ENCODE data around the gene LRP8. TPM values are rescaled to one million over a fixed set of nuclear protein-coding genes. Genes with fewer than 3 reads are reported as not detected.

Gene LRP8
- total RNA-seq, 2 donors from 2014 or later = 5.7 to 7.2 TPM

DNA sequence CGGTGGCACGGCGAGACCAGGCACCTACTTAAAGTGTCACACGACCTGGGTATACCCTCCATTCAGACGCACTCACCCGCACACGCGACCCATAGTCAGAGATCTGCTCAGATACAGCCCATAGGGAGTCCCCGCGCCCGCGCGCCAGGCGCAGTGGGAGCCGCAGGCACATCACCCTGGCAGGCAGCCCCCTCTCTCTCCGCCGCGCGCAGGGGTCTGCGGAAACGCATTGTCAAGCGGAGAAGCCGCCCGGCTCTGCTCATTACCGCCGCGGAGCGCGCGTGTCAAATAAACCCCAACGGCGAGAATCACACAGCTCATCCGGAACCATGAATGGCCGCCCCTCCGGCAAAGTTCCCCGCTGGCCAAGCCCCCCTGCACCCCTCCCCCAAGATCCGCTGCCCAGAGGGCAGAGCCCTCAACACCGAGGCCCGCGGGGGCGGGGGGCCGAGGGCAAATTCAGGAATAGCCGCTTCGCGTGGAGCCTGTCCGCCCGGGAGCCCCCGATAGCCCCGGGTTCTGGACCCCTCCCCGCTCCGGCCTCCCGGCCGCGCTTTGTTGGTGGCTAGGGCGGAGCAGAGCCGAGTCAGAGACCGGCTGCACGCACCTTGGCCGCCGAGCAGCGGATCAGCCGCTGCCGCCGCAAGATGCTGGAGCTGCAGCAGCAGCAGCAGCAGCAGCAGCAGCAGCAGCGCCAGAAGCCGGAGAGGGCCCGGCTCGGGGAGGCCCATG is 522 bp downstream of the LRP8 start:
- intact Hi-C loops (cut with DNase I) = no loop called here
- DNase-seq (ENCODE audit: low spot score) = peak; percentile 81

DNA sequence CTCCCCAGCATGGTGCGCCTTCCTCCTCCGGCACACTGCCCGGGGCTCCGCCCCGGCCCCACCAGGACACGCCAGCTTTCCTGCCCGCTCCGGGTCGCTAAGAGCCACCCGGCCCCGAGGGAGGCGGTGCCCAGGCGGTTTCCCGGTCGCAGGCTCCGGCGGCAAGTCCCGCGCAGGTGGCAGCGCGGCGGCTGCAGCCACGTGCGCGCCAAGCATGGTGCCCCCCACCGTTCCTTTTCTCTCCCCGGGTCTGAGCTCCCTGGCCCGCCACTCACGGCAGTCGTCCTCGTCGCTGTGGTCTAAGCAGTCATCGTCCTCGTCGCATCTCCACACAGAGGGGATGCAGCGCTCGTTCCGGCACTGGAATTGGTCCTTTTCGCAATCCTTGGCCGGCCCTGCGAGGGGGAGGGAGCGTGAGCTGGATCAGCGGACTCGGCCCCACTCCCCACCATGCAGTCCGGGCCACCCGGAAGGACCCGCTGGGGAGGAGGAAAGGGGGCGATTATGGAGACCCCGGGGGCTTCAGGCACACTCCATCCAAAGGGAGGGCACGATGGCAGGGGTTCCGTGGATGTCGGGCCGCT is 1.2 kb downstream of the LRP8 start:
- no peak for DNase-seq (ENCODE audit: low spot score)
- intact Hi-C loops (cut with DNase I) = no loop called here

- intact Hi-C loops (cut with DNase I) = no loop called here
- peak; percentile 96 for DNase-seq (ENCODE audit: low spot score)
These were observed 1.7 kb downstream of the LRP8 start for GRCh38 chr1:53326088-53326597.

DNA sequence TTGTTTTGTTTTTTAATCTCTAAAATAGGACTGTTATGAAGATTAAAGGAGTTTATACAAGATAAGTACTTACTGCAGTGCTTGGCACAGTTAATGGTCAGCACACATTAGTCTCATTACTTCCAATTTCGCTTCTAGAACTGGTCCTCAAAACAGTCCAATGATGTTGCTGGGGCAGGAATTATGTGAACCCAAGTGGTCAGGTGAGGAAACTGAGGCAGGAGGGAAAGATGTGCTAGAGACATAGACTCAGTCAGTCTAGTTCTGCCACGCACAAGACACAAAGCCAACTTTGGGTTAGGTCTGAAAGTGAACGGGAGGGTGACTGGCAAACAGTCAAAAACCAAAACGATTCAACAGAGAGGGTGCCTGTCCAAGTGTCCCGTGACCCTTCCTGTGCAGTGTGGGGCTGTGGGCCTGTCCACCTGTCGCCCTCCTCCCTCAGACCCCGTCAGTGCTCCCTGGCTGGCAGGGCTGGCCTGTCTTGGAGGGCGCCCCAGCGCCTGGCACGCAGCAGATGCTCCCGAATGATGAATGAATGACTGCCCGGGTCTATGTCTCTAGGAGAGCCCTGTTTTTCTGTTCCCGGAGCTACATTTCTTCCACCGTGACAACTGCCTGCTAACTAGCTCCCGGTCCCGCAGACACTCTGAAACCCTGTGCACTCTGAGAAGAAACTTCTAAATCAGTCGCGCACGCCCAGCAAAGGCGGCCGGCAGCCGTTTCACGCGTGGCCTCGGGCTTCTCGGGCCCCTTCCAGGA is 2.4 kb downstream of the LRP8 start:
- intact Hi-C loops (cut with DNase I) = no loop called here
- DNase-seq (ENCODE audit: low spot score) = no peak

GRCh38 chr1:53324728-53325297 is 3.1 kb downstream of the LRP8 start:
- DNase-seq (ENCODE audit: low spot score) = no peak
- intact Hi-C loops (cut with DNase I) = no loop called here

GRCh38 chr1:53324321-53324720 is 3.5 kb downstream of the LRP8 start:
- peak; percentile 40 for DNase-seq (ENCODE audit: low spot score)
- intact Hi-C loops (cut with DNase I) = no loop called here

DNA sequence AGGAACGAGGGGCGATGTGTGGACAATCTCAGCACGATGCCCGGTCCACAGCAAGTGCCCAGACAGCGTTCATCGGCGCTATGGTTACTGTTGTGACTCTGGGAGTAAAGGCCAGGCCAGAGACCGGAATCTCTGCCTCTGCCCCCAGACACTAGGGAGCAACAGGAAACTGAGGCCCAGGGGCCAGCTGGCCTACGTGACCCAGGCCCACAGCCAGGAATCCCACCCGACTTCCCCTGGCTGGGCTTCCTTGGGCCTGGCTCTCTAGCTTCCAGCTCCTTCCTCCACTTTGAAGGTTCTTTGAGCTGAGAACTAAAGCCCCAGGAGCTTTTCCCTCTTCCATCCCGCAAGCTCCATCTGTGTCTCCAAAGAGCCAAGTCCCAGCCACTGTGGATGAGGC is 4.6 kb downstream of the LRP8 start:
- intact Hi-C loops (cut with DNase I) = no loop called here

DNA sequence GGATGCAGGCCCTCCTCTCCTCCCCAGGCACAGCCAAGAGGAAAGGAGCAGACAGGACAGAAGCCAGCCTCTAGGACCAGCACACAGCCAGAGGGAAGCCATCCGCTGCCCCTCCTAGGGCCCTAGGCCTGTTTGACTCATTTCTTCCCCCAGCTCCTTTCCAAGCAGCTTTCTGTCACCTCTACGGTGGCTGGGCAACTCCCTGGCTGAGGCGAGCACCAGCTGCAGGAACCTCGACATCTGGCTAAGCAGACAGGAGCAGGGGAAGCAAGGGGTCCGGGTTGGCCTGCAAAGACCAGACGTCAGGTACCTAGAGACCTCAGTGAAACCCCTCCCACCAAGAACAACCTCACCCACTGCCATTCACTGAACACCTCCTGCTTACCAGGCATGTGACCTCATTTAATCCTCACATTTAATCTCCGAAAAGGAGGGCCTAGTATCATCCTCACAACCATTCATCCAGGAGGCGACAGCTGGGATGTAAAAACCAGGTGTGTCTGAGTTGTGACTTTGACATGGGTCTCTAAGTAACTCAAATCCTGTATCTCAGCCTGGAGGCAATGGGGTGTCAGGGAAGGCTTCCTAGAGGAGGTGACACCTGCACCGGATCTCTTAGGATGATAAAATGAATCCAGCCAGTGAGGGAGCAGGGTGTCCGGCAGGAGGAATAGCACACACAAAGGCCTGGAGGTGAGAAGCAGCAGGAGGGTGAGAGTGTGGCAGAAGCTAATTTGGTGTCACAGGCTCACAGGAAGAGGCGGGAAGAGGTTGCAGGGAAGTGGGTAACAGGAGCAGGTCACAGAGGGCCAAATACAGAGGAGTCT is 5.9 kb downstream of the LRP8 start:
- DNase-seq (ENCODE audit: low spot score) = peak; percentile 44
- intact Hi-C loops (cut with DNase I) = no loop called here

More for the DNA sequence above, 4.6 kb downstream of the LRP8 start:
- peak; percentile 47 for DNase-seq (ENCODE audit: low spot score)

DNA sequence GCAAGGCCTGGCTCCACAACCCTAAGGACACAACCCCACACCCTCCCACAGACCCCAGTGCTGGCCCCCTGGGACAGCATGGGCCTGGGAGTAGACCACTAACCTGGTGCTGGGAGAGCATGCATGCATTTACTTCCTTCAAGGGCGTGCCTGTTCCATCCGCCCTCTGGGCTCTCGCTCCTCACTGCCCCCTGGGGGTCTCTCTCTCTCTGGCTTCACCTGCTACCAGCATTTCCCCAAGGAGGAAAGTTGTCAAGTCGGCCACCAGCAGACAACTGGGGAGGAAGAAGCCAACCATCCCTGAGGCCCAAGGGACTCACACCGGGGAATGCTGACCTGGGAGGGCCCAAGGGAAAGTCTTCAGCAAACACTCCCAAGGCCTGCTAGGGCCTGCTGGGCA is 6.5 kb downstream of the LRP8 start:
- intact Hi-C loops (cut with DNase I) = no loop called here
- DNase-seq (ENCODE audit: low spot score) = peak; percentile 44

DNA sequence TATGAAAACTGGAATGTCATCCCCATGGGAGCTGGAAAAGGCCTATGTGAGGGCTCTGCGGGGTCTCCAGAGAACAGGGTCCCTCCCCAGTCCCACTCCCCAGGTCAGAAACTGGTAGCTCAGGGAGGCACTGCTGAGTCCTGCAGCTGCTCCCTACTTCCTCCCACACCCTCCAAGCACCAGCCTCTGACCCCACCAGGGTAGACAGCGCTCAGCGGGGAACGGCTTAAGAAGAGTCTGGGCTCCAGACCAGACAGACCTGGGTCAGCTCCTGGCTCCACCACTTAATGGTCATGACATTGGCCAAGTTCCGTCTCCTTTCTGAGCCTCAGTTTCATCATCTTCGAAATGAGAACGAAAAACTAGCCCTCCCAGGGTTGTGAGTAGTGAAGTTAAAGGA is 7.2 kb downstream of the LRP8 start:
- intact Hi-C loops (cut with DNase I) = no loop called here
- DNase-seq (ENCODE audit: low spot score) = peak; percentile 24

GRCh38 chr1:53319296-53320101 is 8.4 kb downstream of the LRP8 start:
- peak; percentile 72 for DNase-seq (ENCODE audit: low spot score)
- intact Hi-C loops (cut with DNase I) = no loop called here

DNA sequence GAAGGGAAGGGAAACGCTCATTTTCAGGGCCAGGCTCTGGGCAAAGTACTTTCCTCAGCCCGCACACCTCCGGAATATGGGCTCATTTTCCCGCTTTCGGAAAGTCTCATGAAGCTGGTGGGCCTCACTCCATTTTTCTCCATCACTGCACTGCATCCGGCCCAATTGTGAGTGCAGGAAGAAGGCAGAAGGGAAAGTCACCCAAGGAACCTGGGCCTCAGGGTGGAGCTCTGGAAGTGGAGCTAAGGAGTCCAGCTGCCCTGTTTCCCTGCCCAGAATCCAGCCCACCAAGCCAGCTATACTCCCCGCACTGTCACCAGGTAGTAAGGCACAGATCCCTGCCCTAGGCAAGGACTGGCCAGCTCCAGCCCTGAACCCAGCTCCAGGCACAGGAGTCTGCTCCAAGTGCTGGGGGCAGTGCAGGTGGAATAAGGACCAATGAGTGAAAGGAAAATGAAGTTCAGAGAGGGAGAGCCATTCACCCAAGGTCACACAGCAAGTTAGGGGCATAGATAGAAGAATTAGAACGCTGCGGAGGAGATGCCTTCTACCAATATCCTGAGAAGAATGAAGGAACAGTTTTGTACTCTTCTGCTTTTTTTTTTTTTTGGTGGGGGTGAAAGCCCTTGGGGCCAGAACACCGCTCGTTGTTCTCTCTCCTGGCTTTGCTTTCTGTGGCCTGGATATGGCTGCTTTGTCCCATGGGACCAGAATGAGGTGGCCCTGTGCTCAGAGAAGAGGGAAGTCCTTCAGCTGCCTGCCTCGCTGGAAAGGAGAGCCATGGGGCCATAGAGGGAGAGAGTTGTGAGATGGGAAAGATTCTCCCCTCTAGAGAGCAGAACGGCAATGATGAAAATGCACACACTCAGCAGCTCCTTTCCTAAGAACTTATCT is 10.0 kb downstream of the LRP8 start:
- intact Hi-C loops (cut with DNase I) = loop anchor here in 1 of 2 donors (1.0 kb wide), 1 partner anchor 31 kb away; no protein-coding TSS in a partner anchor

GRCh38 chr1:53316766-53317581 is 10.9 kb downstream of the LRP8 start:
- intact Hi-C loops (cut with DNase I) = loop anchor here in 1 of 2 donors (1.0 kb wide), 1 partner anchor 32 kb away; no protein-coding TSS in a partner anchor
- DNase-seq (ENCODE audit: low spot score) = no peak

More for the DNA sequence above, 10.0 kb downstream of the LRP8 start:
- peak; percentile 51 for DNase-seq (ENCODE audit: low spot score)

DNA sequence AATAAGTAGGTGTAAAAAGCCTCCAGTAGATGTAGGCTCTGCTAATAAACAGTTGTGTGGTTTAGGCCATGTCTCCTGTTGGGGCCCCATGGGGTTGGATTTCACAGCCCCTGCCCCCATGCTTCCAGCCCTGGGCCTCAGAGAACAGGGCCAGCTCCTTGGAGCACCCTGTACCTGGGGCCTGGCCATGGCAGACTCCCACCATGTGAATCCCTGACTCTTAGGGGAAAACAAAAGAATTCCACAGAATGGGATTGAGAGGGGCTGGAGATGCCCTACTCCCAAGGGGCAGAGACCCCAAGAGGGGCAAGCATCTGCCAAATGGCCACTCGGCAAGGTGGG is 11.5 kb downstream of the LRP8 start:
- no peak for DNase-seq (ENCODE audit: low spot score)
- intact Hi-C loops (cut with DNase I) = no loop called here

- peak; percentile 76 for DNase-seq (ENCODE audit: low spot score)
- intact Hi-C loops (cut with DNase I) = no loop called here
These were observed 12.1 kb downstream of the LRP8 start for GRCh38 chr1:53315456-53316423.
